A172 (cell line): ENCODE data around the gene DCBLD1. TPM values are rescaled to one million over a fixed set of nuclear protein-coding genes. Genes with fewer than 3 reads are reported as not detected.
"Not testable (repeated sequence)": the region's sequence is repeated elsewhere in the genome, so short reads cannot be mapped to it uniquely, and the experiment has no call there.

Experiments used
- DNase-seq: peaks from one replicate; pipeline ENCODE4 v3.0.0-alpha.2; 2015; ENCODE audit warnings: low spot score
- total RNA-seq: library from RNA; depleted of rRNA; stranded (reverse); fragments of >200 nt; shearing (Covaris generic); gene quantifications from 2 replicates; pipeline ENCODE4 v1.2.3, GENCODE V29; 2014

Gene DCBLD1
- total RNA-seq, 1 experiment from 2014 or later = 71.1 TPM

DNA sequence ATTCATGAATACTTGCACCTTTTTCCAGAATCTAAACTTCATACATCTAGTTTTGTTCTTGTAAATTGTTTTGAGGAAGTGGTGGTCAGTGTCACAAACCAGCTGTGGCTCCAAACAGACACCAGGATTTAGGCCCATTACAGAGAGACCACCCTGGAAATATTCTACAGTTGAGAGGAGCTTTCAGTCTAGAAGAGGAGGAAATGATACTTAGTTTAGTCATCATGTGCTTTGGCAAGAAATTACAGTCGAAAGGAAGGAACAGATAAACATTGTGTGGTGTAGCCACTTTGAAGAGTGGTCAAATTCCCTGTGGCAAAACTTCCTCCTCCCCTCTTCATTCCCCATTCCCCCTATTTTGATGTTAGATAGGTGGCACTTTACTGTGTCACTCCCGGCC lies 15.7 kb downstream of the DCBLD1 start:
- peak; percentile 72 for DNase-seq

DNA sequence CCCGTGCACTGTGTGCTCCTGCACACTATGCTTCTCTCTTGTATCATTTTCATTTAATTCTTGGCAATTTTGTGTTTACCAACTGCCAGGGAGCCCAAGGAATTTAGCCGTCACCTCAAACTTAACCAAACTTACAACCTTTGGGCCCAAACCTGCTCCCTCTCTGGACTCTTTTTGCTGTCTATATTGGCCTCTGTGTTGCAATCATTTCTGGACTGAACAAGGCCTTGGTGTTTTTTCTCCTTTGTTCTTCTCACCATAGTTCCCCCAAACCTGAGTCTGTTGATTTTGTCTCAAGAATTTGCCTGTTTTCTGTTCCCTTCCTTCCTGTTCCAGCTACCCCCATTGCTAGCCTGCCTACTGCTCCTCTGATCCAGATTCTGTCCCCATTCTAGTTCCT lies 19.2 kb downstream of the DCBLD1 start:
- no peak for DNase-seq

DNA sequence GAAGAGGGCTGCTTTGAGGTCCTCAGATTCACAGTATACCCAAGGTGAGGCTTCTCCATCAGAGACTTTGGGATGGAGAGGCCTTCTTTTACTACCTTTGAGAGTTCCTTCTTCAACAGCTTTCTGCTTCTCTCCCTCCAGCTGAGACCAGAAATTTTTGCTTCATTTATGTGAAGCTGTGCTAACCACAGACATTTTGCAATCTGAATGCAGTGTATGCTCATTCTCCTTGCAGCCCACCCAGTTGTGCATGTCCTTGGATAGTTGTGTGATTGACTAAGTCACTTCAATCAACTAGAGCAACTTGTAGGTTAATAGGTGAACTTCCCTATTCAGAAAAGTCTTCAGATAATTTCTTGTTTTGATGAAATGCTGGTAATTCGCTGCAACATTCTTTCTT lies 20.1 kb downstream of the DCBLD1 start:
- no peak for DNase-seq

DNA sequence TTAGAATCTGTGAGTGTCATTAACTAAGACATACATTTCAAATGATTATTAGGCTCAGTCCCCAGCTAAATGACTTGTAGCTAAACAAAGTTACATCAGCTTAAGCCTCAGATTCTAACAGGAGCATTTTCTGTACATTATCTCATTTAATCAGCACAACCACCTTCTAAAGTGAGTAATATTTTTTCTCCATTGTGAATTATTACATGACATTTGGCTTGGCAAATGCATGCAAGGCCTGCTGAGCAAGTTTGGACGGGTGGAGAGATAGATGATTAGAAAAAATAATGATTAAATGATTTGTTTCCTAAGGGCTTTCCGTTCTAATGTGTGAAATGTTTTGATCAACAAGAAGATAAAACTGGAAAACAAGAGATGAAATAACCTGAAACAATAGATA lies 20.7 kb downstream of the DCBLD1 start:
- DNase-seq = no peak

DNA sequence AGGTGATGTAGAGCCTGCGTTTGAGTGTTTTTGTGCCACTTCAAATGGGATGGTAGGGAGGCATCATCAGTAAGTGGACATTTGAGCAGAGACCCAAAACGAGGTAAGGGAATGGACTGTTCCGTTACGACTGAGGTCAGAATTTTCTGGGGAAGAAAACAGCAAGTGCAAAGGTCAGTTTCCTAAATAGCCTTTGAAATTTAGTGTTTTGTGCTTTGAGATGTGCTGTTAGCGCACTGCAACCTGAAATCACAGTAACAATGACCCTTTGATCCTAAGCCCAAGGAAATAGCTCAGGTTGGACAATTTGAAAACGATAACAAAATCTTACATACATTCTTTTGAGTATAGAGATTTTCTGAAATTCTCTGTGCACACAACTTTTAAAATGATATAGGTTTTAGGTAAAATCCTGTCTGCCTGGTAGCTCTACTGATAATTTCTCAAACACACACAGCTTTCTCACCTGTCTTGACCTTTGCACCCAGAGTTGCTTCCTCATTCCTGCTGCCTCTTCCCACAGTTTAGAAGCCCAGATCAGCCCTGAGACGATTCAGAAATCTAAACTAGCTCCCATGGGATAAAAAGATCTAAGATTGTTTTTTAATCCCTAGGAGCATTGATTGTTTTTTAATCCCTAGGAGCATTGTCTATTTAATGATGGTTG lies 22.1 kb downstream of the DCBLD1 start:
- DNase-seq = no peak

DNA sequence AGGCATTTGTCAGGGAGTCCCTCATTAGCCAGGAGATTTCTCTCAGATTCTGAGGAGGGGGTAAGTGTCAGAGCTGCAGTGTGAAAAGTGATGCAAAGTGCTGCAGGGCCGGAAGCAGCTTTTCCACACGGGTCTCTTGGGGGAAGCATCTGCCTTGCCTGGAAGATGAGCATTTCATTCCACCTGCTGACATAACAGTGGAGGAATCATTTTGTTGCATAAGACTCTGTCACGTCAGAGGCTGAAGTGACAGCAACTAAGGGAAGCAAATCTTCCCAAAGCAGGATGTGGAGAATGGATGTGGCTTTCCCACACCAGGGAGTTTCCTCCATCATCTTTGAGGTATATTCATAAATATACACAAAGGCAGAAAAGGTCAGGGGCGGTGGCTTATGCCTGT lies 22.8 kb downstream of the DCBLD1 start:
- peak; percentile 35 for DNase-seq

DNA sequence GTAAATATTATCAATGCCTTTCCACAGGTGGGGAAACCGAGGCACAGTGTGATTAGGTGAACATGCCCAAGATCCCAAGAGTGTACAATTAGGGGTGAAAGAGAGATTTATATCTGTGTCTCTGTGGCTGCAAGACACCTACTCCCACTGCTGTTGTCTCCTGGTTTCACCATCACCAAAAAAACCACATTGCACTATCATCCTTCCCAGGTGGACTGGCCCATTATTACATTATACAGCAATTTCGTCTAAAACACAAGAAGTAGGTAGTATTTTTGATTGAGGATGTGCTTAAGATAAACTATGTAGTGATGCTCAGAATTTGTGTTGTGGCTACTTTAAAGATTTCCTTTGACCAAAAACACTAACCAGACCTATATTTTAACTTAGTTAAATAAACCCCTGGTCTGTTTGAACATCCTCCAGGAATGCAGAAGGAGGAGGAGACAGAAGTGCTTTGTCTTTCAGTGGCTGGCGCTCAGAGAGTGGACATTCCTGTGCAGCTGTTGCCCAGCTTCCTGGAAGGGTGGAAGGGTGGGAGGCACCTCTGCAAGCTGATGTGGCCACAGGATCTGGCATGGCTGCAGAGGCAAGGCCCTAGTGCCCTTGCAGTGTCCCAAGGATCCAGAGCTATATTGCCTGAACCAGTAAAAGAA lies 23.8 kb downstream of the DCBLD1 start:
- peak; percentile 20 for DNase-seq

DNA sequence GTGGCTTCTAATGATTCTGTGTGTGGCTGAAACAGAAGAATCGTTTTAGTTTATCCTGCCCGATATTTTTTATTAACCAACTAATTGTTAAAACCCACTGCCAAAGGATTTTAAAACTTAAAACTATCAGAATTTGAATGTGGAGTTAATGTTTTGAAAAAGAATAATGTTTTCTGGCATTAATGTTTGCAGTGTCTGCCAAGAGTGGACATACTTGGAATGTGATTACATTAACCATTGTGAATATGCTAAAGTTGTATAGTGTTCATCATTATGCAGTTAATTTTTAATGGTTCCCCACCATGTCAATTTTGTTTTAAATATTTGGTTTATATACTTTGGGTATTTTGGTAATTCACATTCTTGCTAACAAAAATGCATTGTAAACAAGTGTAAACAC lies 24.4 kb downstream of the DCBLD1 start:
- DNase-seq = no peak

DNA sequence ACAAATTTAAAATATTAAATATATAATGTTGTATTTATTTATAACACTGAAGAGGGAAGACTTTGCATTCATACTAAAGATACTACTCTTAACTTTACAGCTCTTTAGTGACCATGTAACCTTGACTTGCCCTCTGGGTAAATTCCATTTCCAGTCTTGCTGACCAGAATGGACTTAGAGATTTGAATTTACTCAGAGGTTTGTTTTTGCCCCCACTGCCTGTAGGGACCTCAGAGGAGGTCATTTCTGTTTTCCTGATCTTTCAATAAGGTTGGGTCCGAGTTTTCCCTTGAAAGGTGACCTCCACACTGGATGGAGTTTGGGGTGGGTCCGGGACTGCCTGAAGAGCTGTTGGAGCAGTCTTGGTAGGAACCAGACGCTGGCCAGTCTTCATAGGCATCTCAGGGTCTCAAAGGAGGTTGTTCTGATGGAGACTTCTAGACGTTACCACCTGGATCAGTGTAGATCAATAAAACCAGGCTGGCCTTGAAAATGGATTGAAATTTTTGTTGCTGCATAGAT lies 26.0 kb downstream of the DCBLD1 start:
- no peak for DNase-seq

DNA sequence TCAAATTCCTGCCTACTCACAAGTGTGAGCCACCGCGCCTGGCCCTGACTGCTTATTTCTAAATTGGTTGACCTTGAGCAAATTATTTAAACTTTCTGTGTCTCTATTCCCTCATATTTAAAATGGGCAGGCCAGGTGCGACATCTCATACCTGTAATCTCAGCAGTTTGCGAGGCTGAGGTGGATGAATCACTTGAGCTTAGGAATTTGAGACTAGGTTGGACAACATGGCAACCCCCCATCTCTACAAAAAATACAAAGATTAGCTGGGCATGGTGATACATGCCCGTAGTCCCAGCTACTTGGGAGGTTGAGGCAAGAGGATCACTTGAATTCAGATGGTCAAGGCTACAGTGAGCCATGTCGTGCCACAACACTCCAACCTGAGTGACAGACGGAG lies 26.5 kb downstream of the DCBLD1 start:
- no peak for DNase-seq

DNA sequence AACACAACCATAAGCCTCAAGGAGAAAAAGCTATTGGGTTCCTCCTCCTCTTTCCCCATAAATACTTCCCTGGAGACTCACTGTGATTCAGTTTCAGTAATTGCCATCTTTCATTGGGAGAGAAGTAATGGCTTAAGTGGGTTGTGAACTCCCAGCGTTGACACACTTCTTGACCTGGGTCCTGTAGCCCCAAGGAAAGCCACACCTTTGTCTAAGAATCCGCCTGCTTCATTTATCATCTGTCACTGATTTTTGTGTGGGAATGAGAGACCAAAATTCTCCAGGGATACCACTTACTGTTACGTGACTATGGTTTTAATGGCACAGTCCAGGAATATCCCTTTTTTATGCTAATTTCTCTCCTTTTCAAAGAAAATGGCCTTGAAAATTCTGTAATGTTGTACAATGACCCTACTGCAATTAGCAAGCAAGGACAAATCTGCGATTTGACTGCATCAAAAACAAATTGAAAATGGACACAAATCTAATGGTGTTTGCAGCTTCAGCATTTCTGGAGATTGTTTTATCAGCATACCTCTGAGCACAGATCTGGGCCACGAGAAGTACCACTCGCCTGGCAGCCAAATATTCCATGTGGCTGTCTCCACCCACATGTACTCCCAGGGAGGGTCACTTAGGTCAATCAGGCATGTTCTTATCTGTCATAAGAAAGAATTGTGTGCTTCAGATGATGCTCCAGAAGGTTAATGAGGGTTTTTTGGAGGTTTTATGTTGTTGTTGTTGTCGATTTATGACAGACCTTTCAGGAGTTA lies 29.8 kb downstream of the DCBLD1 start:
- no peak for DNase-seq

DNA sequence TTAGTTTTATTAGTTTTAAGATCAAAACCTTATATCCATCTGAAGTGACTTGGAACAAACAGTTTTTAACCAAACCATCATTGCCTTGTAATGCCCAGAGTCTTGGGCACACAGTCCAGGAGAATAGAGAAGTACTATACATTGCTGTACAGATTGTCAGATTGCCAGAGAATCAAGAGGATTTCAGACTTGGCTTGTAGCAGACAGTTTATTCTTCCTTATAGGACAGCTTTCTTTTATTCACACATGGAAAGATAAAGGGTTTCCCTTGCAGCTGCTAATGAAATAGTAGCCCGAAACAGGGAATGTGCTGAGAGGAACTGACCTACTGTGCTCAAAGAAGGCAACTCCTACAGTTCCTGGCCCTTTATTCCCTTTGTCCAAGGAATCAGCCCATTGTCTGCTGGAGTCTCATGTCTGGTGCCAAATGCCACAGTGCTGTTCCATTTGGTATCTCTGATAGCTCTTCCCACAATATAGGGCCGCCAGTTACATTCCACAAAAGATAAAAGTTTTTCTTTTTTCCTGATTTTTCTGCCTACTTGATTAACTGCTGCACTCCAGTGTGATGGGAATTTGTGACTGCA lies 30.6 kb downstream of the DCBLD1 start:
- no peak for DNase-seq

DNA sequence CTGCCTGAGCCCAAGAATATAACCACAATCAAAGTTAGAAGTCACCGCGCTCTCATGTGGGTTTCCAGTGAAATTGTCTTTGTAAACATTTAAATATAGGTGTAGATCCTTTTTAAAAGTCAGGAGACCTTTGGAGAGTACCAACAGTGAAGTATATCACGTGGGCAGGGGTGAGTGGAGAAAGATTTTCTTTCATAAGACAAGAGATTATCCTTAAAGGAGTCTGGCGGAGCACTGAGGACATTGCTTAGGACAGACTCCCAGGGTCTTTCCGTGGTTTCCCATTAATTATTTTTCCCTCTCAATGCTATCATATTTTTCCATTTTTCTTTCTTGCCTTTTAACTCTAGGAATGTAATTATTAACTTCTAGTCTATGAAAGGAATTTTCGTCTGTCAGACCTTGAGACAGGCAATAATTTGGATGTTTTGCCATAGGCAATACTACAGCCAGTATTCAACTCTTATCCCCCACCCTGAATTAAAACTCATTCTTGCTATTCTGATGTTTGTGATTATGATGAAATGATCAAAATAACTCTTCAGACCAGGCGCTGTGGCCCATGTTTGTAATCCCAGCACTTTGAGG lies 31.4 kb downstream of the DCBLD1 start:
- no peak for DNase-seq

DNA sequence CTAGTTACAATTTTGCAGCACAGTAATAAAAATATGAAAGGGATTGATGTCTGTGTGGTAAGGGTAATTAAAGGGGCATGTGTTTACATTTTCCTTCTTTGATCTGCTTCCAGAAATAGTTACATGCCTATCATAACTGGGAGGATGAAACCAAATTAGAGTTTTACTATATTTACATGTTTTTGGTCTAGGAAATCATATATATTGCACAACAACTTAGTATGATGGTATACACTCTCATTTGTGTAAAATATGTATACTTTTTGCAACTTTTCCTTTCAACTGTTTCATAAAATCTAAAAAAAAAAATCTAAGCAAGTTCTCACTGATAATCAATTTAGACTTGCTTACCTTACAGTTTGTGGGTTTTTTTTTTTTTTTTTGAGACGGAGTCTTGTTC lies 32.2 kb downstream of the DCBLD1 start:
- no peak for DNase-seq

DNA sequence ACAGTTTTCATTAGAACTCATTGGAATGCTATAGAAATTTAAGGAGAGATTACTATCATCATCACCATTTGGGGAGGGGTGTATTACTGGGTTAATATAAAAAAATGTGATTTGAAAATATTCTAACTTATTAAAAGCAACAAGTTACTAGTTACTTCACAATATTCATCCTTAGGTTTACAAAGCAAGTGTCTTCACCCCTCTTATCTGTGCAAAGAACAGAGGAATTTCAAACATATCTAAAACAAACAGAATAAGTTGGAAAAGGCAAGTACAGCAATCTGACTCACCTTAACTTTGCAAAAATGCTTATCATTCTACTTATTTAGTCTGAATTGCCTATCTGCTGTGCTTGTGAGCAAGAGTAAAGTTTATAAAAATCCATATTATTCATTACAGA lies 32.9 kb downstream of the DCBLD1 start:
- no peak for DNase-seq

DNA sequence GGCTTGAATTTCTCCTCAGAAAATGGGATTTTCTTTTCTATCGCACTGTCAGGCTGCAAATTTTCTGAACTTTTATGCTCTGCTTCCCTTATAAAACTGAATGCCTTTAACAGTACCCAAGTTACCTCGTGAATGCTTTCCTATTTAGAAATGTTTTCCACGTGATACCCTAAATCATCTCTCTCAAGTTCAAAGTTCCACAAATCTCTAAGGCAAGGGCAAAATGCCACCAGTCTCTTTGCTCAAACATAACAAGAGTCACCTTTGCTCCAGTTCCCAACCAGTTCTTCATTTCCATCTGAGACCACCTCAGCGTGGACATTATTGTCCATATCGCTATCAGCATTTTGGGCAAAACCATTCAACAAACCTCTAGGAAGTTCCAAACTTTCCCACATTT lies 35.5 kb downstream of the DCBLD1 start:
- DNase-seq = not testable (repeated sequence)

DNA sequence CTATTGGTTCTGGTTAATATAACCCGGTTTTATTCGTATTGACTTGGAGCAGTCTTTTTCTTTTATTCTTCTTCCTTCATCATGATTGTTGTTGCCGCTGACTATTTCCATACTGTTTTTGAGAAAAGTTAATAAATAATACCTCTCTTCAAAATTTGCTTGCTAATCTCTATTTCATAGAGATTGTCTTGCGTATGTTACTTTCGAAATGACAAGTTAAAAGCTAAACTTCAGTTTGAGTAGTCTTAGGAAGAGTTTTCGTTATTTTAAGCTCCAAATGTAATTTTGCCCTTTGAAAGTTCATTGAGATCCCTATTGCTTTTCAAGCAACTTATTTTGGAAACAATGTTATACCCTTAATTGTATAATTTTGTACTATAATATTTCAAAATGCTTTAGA lies 36.4 kb downstream of the DCBLD1 start:
- no peak for DNase-seq

DNA sequence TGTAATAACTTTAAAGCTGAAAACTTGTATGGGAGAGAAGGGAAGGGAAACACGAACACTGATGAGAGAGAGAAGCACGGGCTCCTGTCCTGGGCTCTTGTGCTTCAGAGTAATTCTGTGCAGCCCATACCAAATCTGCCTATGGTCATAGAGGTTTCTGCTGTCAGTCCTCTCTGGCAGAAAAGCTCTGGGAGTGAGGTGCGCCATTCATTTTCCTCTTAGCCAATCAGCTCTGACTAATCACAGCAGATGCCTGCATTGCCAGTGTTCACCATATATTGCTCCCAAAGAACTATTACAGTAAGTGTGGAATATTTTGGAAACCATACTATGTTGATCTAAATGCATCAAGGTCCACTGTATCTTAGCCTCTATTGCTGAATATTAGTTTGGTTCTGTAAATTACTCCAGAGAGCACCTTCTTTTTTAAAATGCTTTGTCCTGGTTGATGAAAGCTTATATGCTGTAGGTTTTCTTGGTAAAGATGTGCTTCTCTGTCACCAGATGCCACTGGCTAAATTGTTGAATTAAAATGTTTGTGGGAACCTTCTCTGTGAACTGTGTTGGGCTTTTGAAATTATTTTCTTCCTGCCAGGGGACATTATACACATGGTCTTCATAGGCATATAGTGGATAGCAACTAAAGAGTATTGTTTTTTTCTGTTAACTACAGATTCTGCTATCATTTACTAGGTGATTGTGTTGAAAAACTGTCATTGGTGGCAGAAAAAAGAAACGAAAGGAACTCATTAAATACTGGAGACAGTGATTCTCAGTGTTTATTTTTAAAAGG lies 38.3 kb downstream of the DCBLD1 start:
- DNase-seq = no peak

DNA sequence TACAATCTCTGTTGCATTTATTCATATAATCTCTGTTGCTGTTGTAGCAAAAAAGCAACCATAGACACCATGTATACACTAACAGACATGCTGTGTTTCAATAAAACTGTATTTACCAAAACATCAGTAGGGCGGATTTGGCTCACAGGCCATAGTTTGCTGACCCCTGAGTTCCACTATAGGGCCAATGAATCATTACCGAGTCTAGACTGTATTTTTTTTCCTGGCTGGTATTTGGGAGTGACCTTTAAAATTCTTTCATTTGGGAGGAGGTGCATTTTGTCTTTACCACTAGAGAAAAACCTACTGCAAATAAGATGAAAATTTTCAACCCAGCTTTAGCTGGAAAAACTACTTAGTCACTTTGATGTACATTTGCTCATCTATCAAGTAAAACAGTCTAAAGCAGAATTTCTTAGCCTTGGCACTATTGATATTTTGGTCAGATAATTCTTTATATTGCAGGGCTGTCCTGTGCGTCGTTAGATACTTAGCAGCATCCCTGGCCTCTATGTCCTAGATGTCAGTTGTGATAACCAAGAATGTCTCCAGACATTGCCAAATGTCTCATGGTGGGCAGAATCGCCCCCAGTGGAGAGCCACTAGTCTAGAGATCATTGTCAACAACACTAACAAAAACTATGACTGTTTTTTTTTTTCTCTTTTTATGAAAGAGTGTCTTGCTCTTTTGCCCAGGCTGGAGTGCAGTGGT lies 39.5 kb downstream of the DCBLD1 start:
- no peak for DNase-seq

DNA sequence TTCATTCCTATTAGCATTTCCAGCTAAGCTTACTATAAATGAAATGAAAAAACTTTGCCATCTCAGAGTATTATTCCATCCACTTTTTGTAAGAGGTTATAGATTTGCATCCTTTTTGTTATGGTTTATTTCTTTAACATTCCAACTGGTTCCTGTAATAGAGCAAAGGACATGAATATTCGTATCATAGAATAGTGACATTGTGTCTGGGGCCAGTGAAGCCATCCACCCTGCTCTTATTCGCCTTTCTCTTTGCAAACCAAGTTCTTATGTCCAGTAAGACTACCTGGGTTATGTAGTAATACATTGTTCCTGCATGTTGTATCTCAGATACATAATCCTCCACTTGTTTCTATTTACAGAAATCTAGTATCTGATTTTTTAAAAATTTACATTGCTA lies 43.1 kb downstream of the DCBLD1 start:
- no peak for DNase-seq
